H1 (cell line): Measurements from ENCODE around the gene SARS2. TPM values are rescaled to one million over a fixed set of nuclear protein-coding genes. Genes with fewer than 3 reads are reported as not detected.

Experiments used
- CTCF ChIA-PET: fragments of 300-600 bp; sonication (Branson Sonifier 250); formaldehyde crosslinking; loops from one replicate; lab custom pipeline; 2021; ENCODE audit not compliant: partially characterized antibody; lab: Charles Lee
- POLR2A ChIA-PET: fragments of 300-600 bp; sonication (Branson Sonifier 250); formaldehyde crosslinking; loops from one replicate; lab custom pipeline; 2021; ENCODE audit warnings: inconsistent platforms; ENCODE audit not compliant: partially characterized antibody; lab: Charles Lee
- DNase-seq, 2 experiments: peaks; one replicate each; pipeline versions ENCODE4 v3.0.0 to v3.0.0-alpha.2; 2010 to 2022; ENCODE audit warnings: low spot score in 2 of 2, low read depth in 1 of 2, mixed read lengths in 1 of 2
- FAIRE-seq: peaks from 2 replicates; lab custom pipeline; 2011; peaks lifted over from hg19 to GRCh38; lab: Jason Lieb, UNC
- H2AFZ ChIP-seq: 2 replicates; pipeline ENCODE4 v1.8.1; 2012; ENCODE audit warnings: low read length, inconsistent platforms
- H2AK5ac ChIP-seq: 2 replicates; pipeline ENCODE4 v1.6.1; 2013; ENCODE audit warnings: low read depth, low read length
- H2BK120ac ChIP-seq: replicated peaks from 2 replicates; pipeline ENCODE3; 2013; ENCODE audit warnings: low read depth, low read length, inconsistent platforms
- H2BK12ac ChIP-seq: 2 replicates; pipeline ENCODE4 v1.6.1; 2013; ENCODE audit warnings: low read depth, low read length
- H2BK15ac ChIP-seq: 2 replicates; pipeline ENCODE4 v1.6.1; 2013; ENCODE audit warnings: low read length
- H2BK20ac ChIP-seq: 2 replicates; pipeline ENCODE4 v1.6.1; 2013; ENCODE audit warnings: low read length
- H2BK5ac ChIP-seq: 2 replicates; pipeline ENCODE4 v1.6.1; 2013; ENCODE audit warnings: low read depth, low read length
- H3K14ac ChIP-seq: 2 replicates; pipeline ENCODE4 v1.6.1; 2013; ENCODE audit warnings: inconsistent platforms; ENCODE audit not compliant: insufficient read length
- H3K18ac ChIP-seq: 2 replicates; pipeline ENCODE4 v1.6.1; 2013; ENCODE audit warnings: low read length; ENCODE audit errors: extremely low read depth
- H3K23ac ChIP-seq: 2 replicates; pipeline ENCODE4 v1.6.1; 2013; ENCODE audit warnings: inconsistent platforms; ENCODE audit not compliant: insufficient read length
- H3K23me2 ChIP-seq: 2 replicates; pipeline ENCODE4 v1.6.1; 2013; ENCODE audit warnings: low read depth, low read length
- H3K27ac ChIP-seq: 2 replicates; pipeline ENCODE4 v1.6.1; 2011; ENCODE audit warnings: low read depth, low read length, inconsistent platforms
- H3K27me3 ChIP-seq, 4 experiments: replicated peaks in 1 of 4; 1 replicate in 1 of 4; 2 replicates in 3 of 4; pipeline versions ENCODE4 v1.6.1 to v1.8.1; 2011 to 2013; ENCODE audit warnings: low read length in 3 of 4, mild to moderate bottlenecking in 3 of 4, inconsistent platforms in 2 of 4, mixed read lengths in 2 of 4, moderate library complexity in 1 of 4; ENCODE audit not compliant: control insufficient read depth in 3 of 4, insufficient read depth in 3 of 4; ENCODE audit errors: extremely low read depth in 1 of 4
- H3K36me3 ChIP-seq, 4 experiments: 2 replicates each; pipeline versions ENCODE4 v1.6.1 to v1.8.1; 2011 to 2013; ENCODE audit warnings: mild to moderate bottlenecking in 4 of 4, low read length in 3 of 4, moderate library complexity in 2 of 4, control low read depth in 1 of 4, inconsistent platforms in 1 of 4; ENCODE audit not compliant: insufficient read depth in 4 of 4, control insufficient read depth in 2 of 4
- H3K4ac ChIP-seq: replicated peaks from 2 replicates; pipeline ENCODE3; 2013; ENCODE audit warnings: low read length, low read depth, mixed read lengths, inconsistent platforms; ENCODE audit not compliant: insufficient read length
- H3K4me1 ChIP-seq, 4 experiments: replicated peaks in 1 of 4; 1 replicate in 1 of 4; 2 replicates in 3 of 4; pipeline versions ENCODE4 v1.6.1 to v1.8.1; 2011 to 2013; ENCODE audit warnings: low read length in 3 of 4, inconsistent platforms in 2 of 4, mixed read lengths in 1 of 4; ENCODE audit not compliant: insufficient read depth in 4 of 4, control insufficient read depth in 3 of 4
- H3K4me2 ChIP-seq, 2 experiments: 2 replicates each; pipeline versions ENCODE4 v1.6.1 to v1.8.1; 2011 to 2013; ENCODE audit warnings: low read depth in 2 of 2, low read length in 2 of 2, control low read depth in 1 of 2, inconsistent platforms in 1 of 2, mild to moderate bottlenecking in 1 of 2; ENCODE audit not compliant: insufficient read depth in 1 of 2
- H3K4me3 ChIP-seq, 4 experiments: fragments of 200-600, 300-600 bp in 1 of 4; sonication (generic), shearing (Covaris generic), sonication (Bioruptor Twin) in 1 of 4; 2 replicates each; pipeline versions ENCODE4 v1.5.1 to v1.8.1; 2011 to 2016; ENCODE audit warnings: low read length in 4 of 4, low read depth in 3 of 4, control low read depth in 2 of 4, inconsistent platforms in 2 of 4, mild to moderate bottlenecking in 2 of 4, mixed read lengths in 1 of 4, moderate library complexity in 1 of 4; ENCODE audit not compliant: insufficient read depth in 2 of 4; ENCODE audit errors: extremely low read depth in 1 of 4
- H3K56ac ChIP-seq: replicated peaks from 2 replicates; pipeline ENCODE3; 2013; ENCODE audit warnings: low read depth, mild to moderate bottlenecking, mixed read lengths, low read length, inconsistent platforms; ENCODE audit not compliant: insufficient read length
- H3K79me1 ChIP-seq: 2 replicates; pipeline ENCODE4 v1.6.1; 2013; ENCODE audit warnings: low read depth, low read length, control low read depth
- H3K79me2 ChIP-seq, 2 experiments: 2 replicates each; pipeline versions ENCODE4 v1.6.1 to v1.8.1; 2012 to 2013; ENCODE audit warnings: low read length in 2 of 2, mild to moderate bottlenecking in 2 of 2, inconsistent platforms in 1 of 2; ENCODE audit not compliant: insufficient read depth in 2 of 2, control insufficient read depth in 1 of 2
- H3K9ac ChIP-seq, 4 experiments: replicated peaks in 1 of 4; 1 replicate in 1 of 4; 2 replicates in 3 of 4; pipeline versions ENCODE4 v1.6.1 to v1.8.1; 2011 to 2013; ENCODE audit warnings: low read depth in 3 of 4, low read length in 3 of 4, control low read depth in 2 of 4, mild to moderate bottlenecking in 2 of 4, moderate library complexity in 2 of 4, inconsistent platforms in 1 of 4; ENCODE audit errors: extremely low read depth in 1 of 4
- H3K9me3 ChIP-seq, 2 experiments: 2 replicates each; pipeline versions ENCODE4 v1.6.1 to v1.8.1; 2012 to 2013; ENCODE audit warnings: mild to moderate bottlenecking in 2 of 2, moderate library complexity in 2 of 2, control low read depth in 1 of 2, inconsistent platforms in 1 of 2, low read depth in 1 of 2, low read length in 1 of 2, mixed read lengths in 1 of 2; ENCODE audit not compliant: insufficient read depth in 2 of 2
- H4K20me1 ChIP-seq, 2 experiments: replicated peaks in 1 of 2; 2 replicates each; pipeline versions ENCODE3 to v1.8.1; 2011 to 2013; ENCODE audit warnings: inconsistent platforms in 2 of 2, low read length in 2 of 2, mild to moderate bottlenecking in 1 of 2; ENCODE audit not compliant: insufficient read depth in 2 of 2, control insufficient read depth in 1 of 2
- H4K5ac ChIP-seq: 2 replicates; pipeline ENCODE4 v1.6.1; 2013; ENCODE audit warnings: low read length, low read depth, mixed read lengths, inconsistent platforms; ENCODE audit not compliant: insufficient read length
- H4K8ac ChIP-seq: 2 replicates; pipeline ENCODE4 v1.8.0; 2013; ENCODE audit warnings: mild to moderate bottlenecking, moderate library complexity, low read length, inconsistent platforms; ENCODE audit not compliant: insufficient read depth; ENCODE audit errors: extremely low read depth
- H4K91ac ChIP-seq: replicated peaks from 2 replicates; pipeline ENCODE3; 2013; ENCODE audit warnings: low read length, mixed read lengths, inconsistent platforms; ENCODE audit not compliant: insufficient read length
- BRCA1 ChIP-seq: IDR thresholded peaks from 2 replicates; pipeline ENCODE4 v1.6.1; 2012; ENCODE audit warnings: low read depth, low read length, improper control_type of control experiment
- EZH2 ChIP-seq: fragments of 200-600 bp; sonication (generic); IDR thresholded peaks from 2 replicates; pipeline ENCODE4 v1.7.1; 2012; ENCODE audit warnings: low read depth, mild to moderate bottlenecking, moderate library complexity, low read length, inconsistent platforms; ENCODE audit not compliant: severe bottlenecking
- SIX5 ChIP-seq: IDR thresholded peaks from 2 replicates; pipeline ENCODE4 v1.6.1; 2011; ENCODE audit warnings: mild to moderate bottlenecking, low read depth, low read length
- WGBS, 2 experiments: shearing (Covaris generic) in 1 of 2; methylation state at CpG; one replicate each; pipeline versions ENCODE4 v1.1.6 to v1.1.7; 2013 to 2015; ENCODE audit warnings: low lambda C conversion rate in 2 of 2, mixed read lengths in 2 of 2, inconsistent platforms in 1 of 2, low coverage in 1 of 2, missing lambda C conversion rate in 1 of 2; ENCODE audit not compliant: insufficient replicate concordance in 2 of 2, insufficient coverage in 1 of 2, insufficient read length in 1 of 2; ENCODE audit errors: extremely low coverage in 1 of 2, missing lambda C conversion rate in 1 of 2; 5-methylcytosine and 5-hydroxymethylcytosine counted together
- polyA plus RNA-seq, 7 experiments: library from polyadenylated mRNA; depleted of rRNA in 3 of 7; stranded (reverse) in 5 of 7; unstranded in 2 of 7; fragments of >200 nt in 5 of 7; fragments of 200-250 nt in 2 of 7; gene quantifications; 1 replicate in 5 of 7; 2 replicates in 1 of 7; 4 replicates in 1 of 7; pipeline versions ENCODE4 v1.2.1 to v1.2.3, GENCODE V29; 2011 to 2013; ENCODE audit warnings: missing spikeins in 2 of 7, mixed read lengths in 2 of 7
- total RNA-seq: library from RNA; stranded (reverse); fragmentation: NEBNext Ultra II Directional; extraction: Animal tissue kit (Norgen Biotek cat#: 25700); gene quantifications from 2 replicates; pipeline ENCODE4 v1.2.1, GENCODE V29; 2021

SARS2 gene
- total and polyA plus RNA-seq, 2 of the 8 experiments (the other 6 are each of a cell fraction or from before 2014, with no cell fraction given): 68.0 to 102 TPM

DNA sequence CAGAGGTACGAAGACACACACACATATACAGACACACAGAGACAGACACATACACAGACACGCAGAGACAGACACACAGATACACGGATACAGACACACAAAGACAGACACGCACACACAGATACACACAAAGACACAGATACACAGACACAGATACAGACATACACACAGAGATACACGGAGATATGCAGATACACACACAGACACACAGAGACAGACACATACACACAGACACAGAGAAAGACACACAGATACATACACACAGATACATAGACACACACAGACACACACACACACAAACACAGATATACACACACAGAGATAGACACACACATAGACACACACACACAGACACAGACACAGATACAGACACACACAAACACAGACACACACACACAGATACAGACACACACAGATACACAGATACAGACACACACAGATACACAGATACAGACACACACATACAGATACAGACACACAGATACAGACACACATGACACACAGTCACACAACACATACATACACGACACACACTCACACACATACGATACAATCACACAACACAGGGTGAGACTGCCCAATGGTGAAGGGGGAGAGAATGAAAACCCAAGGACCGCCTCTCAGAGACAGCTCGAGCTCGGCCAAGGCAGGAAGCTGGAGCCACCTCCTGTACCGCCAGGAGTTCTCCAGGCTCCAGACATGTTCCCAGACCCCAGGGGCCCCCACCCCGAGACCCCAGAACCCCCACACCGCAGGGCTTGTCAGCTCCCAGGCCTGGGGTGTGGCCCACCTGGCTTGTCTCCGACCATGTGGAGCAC is 9.8 kb downstream of the SARS2 start:
- Histone ChIP-seq H3K4me3 (no peak overlapping the region), H2BK20ac (no peak overlapping the region), H4K20me1 (peaks cover 0 to 10% of the 10 kb centered on the region in 2 experiments), H3K79me1 (peaks cover 3% of the 10 kb centered on the region), H2AK5ac (no peak overlapping the region; the same call in 1 of the 2 replicates), H3K9ac (no peak overlapping the region), H3K14ac (no peak overlapping the region), H3K36me3 (peaks cover 10 to 43% (median 25%) of the 10 kb centered on the region in 4 experiments), H3K4me2 (no peak overlapping the region), H3K18ac (no peak overlapping the region), H2AFZ (no peak overlapping the region), H3K23me2 (peaks cover 6% of the 10 kb centered on the region; the same call in 1 of the 2 replicates), H2BK15ac (no peak overlapping the region; the same call in 1 of the 2 replicates), H3K4me1 (no peaks in the 10 kb centered on the region), H3K27ac (no peak overlapping the region), H3K9me3 (no peaks in the 10 kb centered on the region), H3K27me3 (no peaks in the 10 kb centered on the region), H3K4ac (no peak overlapping the region), H4K91ac (no peak overlapping the region), H2BK120ac (no peak overlapping the region), H2BK5ac (no peak overlapping the region), H3K79me2 (no peaks in the 10 kb centered on the region; a peak in 1 of 4 replicates), H4K5ac (no peak overlapping the region), H2BK12ac (no peak overlapping the region), H3K23ac (no peak overlapping the region), H3K56ac (no peak overlapping the region), H4K8ac (no peak overlapping the region)
- ChIA-PET CTCF (interaction anchor here (1.5 kb wide), 1 partner anchor 9 kb away, joined by 7 read pairs; the partner anchor contains the start of genes MRPS12 and SARS2), POLR2A (interaction anchor here (0.6 to 1.8 kb wide), 6 partner anchors 9 to 72 kb away, joined by 3 to 9 read pairs (median 5); partner anchors contain the start of genes CCER2, MRPS12 and SARS2)
- TF ChIP-seq BRCA1: no peak
- no peak for TF ChIP-seq SIX5
- TF ChIP-seq EZH2: no peak
- no peak for DNase-seq
- no peak for FAIRE-seq
- WGBS, 2 experiments: 83% methylated on average over 14 of the region's 14 CpGs; no CpG with 5 or more reads in 1 of the 2 experiments
